Transverse colon (tissue), 4 donors: ENCODE results near the gene TMEM245. TPM values are rescaled to one million over a fixed set of nuclear protein-coding genes. Genes with fewer than 3 reads are reported as not detected.
"Not testable (repeated sequence)": the region's sequence is repeated elsewhere in the genome, so short reads cannot be mapped to it uniquely, and the experiment has no call there.

ENCODE experiments used
- DNase-seq: peaks from one replicate; pipeline ENCODE4 v3.0.0-alpha.2; 2019
- H3K27ac ChIP-seq, 4 donors: fragments of 200-600 bp; sonication (generic); 2 replicates each; pipeline ENCODE4 v1.5.1; 2016 to 2018; ENCODE audit warnings: inconsistent platforms in 4 of 4
- H3K27me3 ChIP-seq: fragments of 200-600 bp; sonication (generic); 2 replicates; pipeline ENCODE4 v1.5.1; 2017; ENCODE audit warnings: inconsistent platforms
- H3K36me3 ChIP-seq, 4 donors: fragments of 200-600 bp; sonication (generic); 2 replicates each; pipeline ENCODE4 v1.5.1; 2017 to 2019; ENCODE audit warnings: inconsistent platforms in 4 of 4
- H3K4me1 ChIP-seq, 4 donors: fragments of 200-600 bp; sonication (generic); 2 replicates each; pipeline ENCODE4 v1.5.1; 2017 to 2020; ENCODE audit warnings: inconsistent platforms in 4 of 4
- H3K4me3 ChIP-seq, 4 donors: fragments of 200-600 bp; sonication (generic); 1 replicate in 1 of 4; 2 replicates in 3 of 4; pipeline versions ENCODE4 v1.5.1 to v1.6.1; 2017 to 2019; ENCODE audit warnings: inconsistent platforms in 4 of 4
- H3K9me3 ChIP-seq, 2 donors: fragments of 200-600 bp; sonication (generic); 2 replicates each; pipeline ENCODE4 v1.5.1; 2017 to 2019; ENCODE audit warnings: inconsistent platforms in 2 of 2
- CTCF ChIP-seq, 5 experiments: fragments of 200-600 bp in 3 of 5; fragments of 450-650 bp in 2 of 5; sonication (generic) in 3 of 5; IDR thresholded peaks; 1 replicate in 2 of 5; 2 replicates in 3 of 5; pipeline ENCODE4 v1.5.1; 2016 to 2017; ENCODE audit warnings: antibody characterized with exemption in 5 of 5, inconsistent platforms in 3 of 5, mild to moderate bottlenecking in 2 of 5, moderate library complexity in 1 of 5
- EP300 ChIP-seq: sonication (generic); formaldehyde crosslinking; IDR thresholded peaks from one replicate; pipeline ENCODE4 v1.6.1; 2017; ENCODE audit warnings: antibody characterized with exemption, low read depth
- POLR2A ChIP-seq: fragments of 450-650 bp; IDR thresholded peaks from one replicate; pipeline ENCODE4 v1.6.1; 2016; ENCODE audit warnings: antibody characterized with exemption, mild to moderate bottlenecking, moderate library complexity
- POLR2AphosphoS5 ChIP-seq, 3 donors: sonication (generic); formaldehyde crosslinking; IDR thresholded peaks; one replicate each; pipeline ENCODE4 v1.6.1; 2016; ENCODE audit warnings: antibody characterized with exemption in 3 of 3
- WGBS, 2 donors: methylation state at CpG; one replicate each; pipeline ENCODE4 v1.1.5; 2018; ENCODE audit warnings: low coverage in 1 of 2; 5-methylcytosine and 5-hydroxymethylcytosine counted together
- in situ Hi-C, 4 donors: fragments of 200-750 bp; cut with MboI; loops; one replicate each; pipeline versions ENCODE4 v1.15.0 to v1.15.1; 2017; ENCODE audit warnings: low sequenced_read_pairs in 3 of 4, low pct_ligation_motif_present in 1 of 4, low pct_unique_long_range_greater_than_20kb in 1 of 4
- intact Hi-C: fragments of 100-400 bp; cut with DNase I; formaldehyde crosslinking; loops from one replicate; pipeline ENCODE4 v1.15.1; 2023; ENCODE audit warnings: low total_unique reads
- total RNA-seq, 4 donors: library from RNA; depleted of rRNA; stranded (reverse); fragments of >200 nt; gene quantifications; one replicate each; pipeline ENCODE4 v1.1.0, GENCODE V29; 2016

Gene TMEM245
- total RNA-seq, 4 donors from 2014 or later, result 28.5 to 63.6 (median 58.7) TPM

GRCh38 chr9:109060191-109060590 is 59.6 kb downstream of the TMEM245 start:
- no peak for TF ChIP-seq EP300
- no peak for TF ChIP-seq POLR2AphosphoS5 (IDR thresholded peaks at IDR 0.05)
- no peak for TF ChIP-seq POLR2A
- TF ChIP-seq CTCF (IDR thresholded peaks at IDR 0.05), result no peak
- Histone ChIP-seq H3K36me3 (peaks cover 0 to 33% (median 15%) of the 10 kb centered on the region in 4 donors), H3K27ac (peak overlapping the region in 3 of 4 donors; percentile 18 to 20 (median 18)), H3K9me3 (no peaks in the 10 kb centered on the region), H3K4me1 (peaks cover 0 to 15% (median 4%) of the 10 kb centered on the region in 4 donors), H3K27me3 (no peaks in the 10 kb centered on the region), H3K4me3 (no peak overlapping the region)
- intact Hi-C loops (no loop called here), in situ Hi-C loops (no loop called here)
- DNase-seq, result no peak
- WGBS, 2 donors, result 46 to 51% methylated on average over 3 of the region's 3 CpGs

- peaks cover 0 to 80% (median 24%) of the 10 kb centered on the region in 4 donors for H3K36me3 ChIP-seq
- WGBS, 2 donors, result 96 to 97% methylated on average over 4 of the region's 4 CpGs
- intact Hi-C loops, H3K27ac ChIP-seq, DNase-seq, H3K9me3 ChIP-seq, in situ Hi-C loops, H3K4me1 ChIP-seq, H3K4me3 ChIP-seq, H3K27me3 ChIP-seq: not testable (repeated sequence)
Observed at GRCh38 chr9:109053121-109053520, 66.6 kb downstream of the TMEM245 start.

GRCh38 chr9:109052416-109052815 is 67.3 kb downstream of the TMEM245 start:
- Histone ChIP-seq H3K4me1 (no peaks in the 10 kb centered on the region), H3K36me3 (peaks cover 0 to 82% (median 25%) of the 10 kb centered on the region in 4 donors), H3K27ac (no peak overlapping the region), H3K27me3 (no peaks in the 10 kb centered on the region), H3K4me3 (no peak overlapping the region), H3K9me3 (no peaks in the 10 kb centered on the region)
- intact Hi-C loops, result no loop called here
- in situ Hi-C loops, result no loop called here
- 77 to 85% methylated on average over 2 of the region's 2 CpGs for WGBS, 2 donors
- DNase-seq, result no peak
- TF ChIP-seq POLR2AphosphoS5 (IDR thresholded peaks at IDR 0.05) (no peak), EP300 (no peak), POLR2A (no peak), CTCF (IDR thresholded peaks at IDR 0.05) (no peak)

GRCh38 chr9:109051733-109052132 is 68.0 kb downstream of the TMEM245 start:
- Histone ChIP-seq H3K4me1 (no peaks in the 10 kb centered on the region), H3K4me3 (no peak overlapping the region), H3K27ac (no peak overlapping the region), H3K36me3 (peaks cover 0 to 81% (median 22%) of the 10 kb centered on the region in 4 donors), H3K27me3 (no peaks in the 10 kb centered on the region), H3K9me3 (no peaks in the 10 kb centered on the region)
- intact Hi-C loops, result no loop called here
- TF ChIP-seq POLR2AphosphoS5 (IDR thresholded peaks at IDR 0.05) (no peak), CTCF (IDR thresholded peaks at IDR 0.05) (no peak), EP300 (no peak), POLR2A (no peak)
- no peak for DNase-seq
- in situ Hi-C loops, result no loop called here
- WGBS, 2 donors, result 90 to 98% methylated on average over 1 of the region's 1 CpG

- Histone ChIP-seq H3K4me3 (no peak overlapping the region), H3K27ac (no peak overlapping the region), H3K27me3 (no peaks in the 10 kb centered on the region), H3K36me3 (peaks cover 0 to 84% (median 20%) of the 10 kb centered on the region in 4 donors), H3K9me3 (no peaks in the 10 kb centered on the region), H3K4me1 (no peaks in the 10 kb centered on the region)
- in situ Hi-C loops, result no loop called here
- intact Hi-C loops, result no loop called here
- no peak for TF ChIP-seq POLR2AphosphoS5 (IDR thresholded peaks at IDR 0.05)
- 66 to 80% methylated on average over 7 of the region's 7 CpGs for WGBS, 2 donors
- no peak for DNase-seq
Observed at GRCh38 chr9:109050444-109050843, 69.3 kb downstream of the TMEM245 start.
